Erythroblast (primary cell): ENCODE data around the gene ALOXE3.
A peak's percentile ranks its signal among the peaks of the same experiment; 100 is the strongest.

ENCODE experiments used
- GATA1 ChIP-seq: IDR thresholded peaks from 2 replicates; pipeline ENCODE4 v1.6.1; 2011; ENCODE audit warnings: low read depth, mild to moderate bottlenecking, control low read depth, low read length, moderate library complexity
- POLR2A ChIP-seq: IDR thresholded peaks from 2 replicates; pipeline ENCODE4 v1.6.1; 2011; ENCODE audit warnings: mild to moderate bottlenecking, low read length

GRCh38 chr17:8144401-8145231 lies 26.3 kb upstream of the ALOXE3 start:
- peak; percentile 44 for TF ChIP-seq POLR2A
- no peak for TF ChIP-seq GATA1
